ENCODE measurements around the gene MVB12A. TPM values are rescaled to one million over a fixed set of nuclear protein-coding genes. Genes with fewer than 3 reads are reported as not detected.

The MVB12A gene
- polyA plus RNA-seq (2013, experiment 1 of 4), result 57.2 TPM
- 56.2 TPM for polyA plus RNA-seq (2013, experiment 2 of 4)
- polyA plus RNA-seq (2013, experiment 3 of 4), result 47.8 TPM
- 51.8 TPM for polyA plus RNA-seq (2013, experiment 4 of 4)

DNA sequence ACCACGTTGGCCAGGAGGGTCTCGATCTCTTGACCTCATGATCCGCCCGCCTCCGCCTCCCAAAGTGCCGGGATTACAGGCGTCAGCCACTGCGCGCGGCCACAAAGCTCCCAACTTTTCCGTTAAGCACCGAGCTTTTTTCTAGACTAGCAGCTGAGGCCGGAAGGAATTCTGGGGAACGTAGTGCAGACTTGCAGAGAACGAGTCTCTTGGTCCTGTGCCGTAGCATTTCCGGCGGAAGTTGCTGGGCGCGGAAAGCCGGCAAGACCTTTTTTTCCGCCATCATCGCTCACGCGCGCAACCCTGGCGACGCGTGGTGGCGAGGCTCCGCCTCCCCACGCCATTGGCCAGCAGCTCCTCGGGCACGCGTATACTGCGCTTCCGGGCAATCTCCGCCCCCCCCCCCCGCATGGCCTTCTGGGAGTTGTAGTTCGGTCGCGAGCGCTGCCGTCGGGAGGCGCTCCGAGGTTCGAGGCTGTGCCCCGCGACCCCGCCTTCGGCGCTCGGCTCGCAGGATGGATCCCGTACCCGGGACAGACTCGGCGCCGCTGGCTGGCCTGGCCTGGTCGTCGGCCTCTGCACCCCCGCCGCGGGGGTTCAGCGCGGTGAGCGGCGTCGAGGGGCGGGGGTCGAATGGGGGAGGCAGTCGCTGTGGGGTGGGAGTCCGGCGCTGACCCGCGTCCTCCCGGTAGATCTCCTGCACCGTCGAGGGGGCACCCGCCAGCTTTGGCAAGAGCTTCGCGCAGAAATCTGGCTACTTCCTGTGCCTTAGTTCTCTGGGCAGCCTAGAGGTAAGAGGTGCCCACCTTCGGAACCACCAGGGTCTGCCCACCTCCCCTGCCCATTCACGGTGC, at the start of gene MVB12A:
MVB12A (plus strand) TSS at position 427 of the 854 bp plus-strand sequence; CDS start at position 516, 89 bp downstream.
- Histone ChIP-seq H3K36me3 (ENCODE audit: control insufficient read depth, insufficient read depth, low read length) (no peaks in the 10 kb centered on the region), H3K9me3 (ENCODE audit: control insufficient read depth, low read length) (no peaks in the 10 kb centered on the region), H3K4me3 (ENCODE audit: insufficient read depth, low read depth, low read length) (peak within 1 kb of the TSS; percentile 86), H3K27ac (ENCODE audit: insufficient read depth, low read depth, low read length, poor library complexity, severe bottlenecking) (peak within 1 kb of the TSS; percentile 70), H3K4me1 (ENCODE audit: control insufficient read depth, insufficient read depth, low read length) (peaks cover 9% of the 10 kb centered on the region), H3K27me3 (ENCODE audit: control insufficient read depth, insufficient read depth, low read length, poor library complexity, severe bottlenecking) (no peaks in the 10 kb centered on the region)
- 1% methylated on average over 85 of the region's 85 CpGs for WGBS, 2 experiments

DNA sequence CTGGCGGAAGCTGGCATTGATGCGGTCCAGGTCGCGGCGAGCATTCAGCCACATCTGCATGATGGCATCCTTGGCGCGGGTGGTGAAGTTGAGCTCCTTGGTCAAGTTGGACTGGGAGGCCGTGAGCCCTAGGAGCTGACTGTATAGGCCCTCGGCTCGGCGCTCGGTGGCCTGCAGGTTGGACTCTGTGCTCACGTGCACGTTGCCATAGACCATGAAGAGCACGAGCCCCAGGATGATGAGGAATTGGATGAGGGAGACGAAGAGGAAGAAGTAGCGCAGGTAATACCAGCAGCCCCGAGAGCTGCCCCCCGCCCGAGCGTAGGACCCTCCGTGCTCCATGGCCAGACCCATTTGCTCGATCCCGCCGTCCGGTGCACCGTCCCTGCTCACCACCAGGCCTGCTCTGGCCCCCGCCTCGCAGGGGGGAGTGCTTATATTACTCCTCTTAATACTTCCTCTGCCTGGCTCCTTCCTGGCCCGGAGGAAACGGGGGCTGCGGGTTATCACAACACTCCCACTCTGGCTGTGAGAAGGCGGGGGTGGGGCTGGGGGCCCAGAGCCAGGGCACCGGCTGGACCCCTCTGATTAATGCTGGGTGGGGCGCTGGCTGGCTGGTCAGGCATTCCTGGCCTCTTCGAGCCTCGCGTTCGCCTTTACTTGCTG, 42.8 kb upstream of the MVB12A start, which contains the start of gene PLVAP:
PLVAP (minus strand) TSS at position 408 of the 666 bp plus-strand sequence; CDS start at position 354, 54 bp downstream.
- WGBS, 2 experiments, result 92 to 94% methylated on average over 39 of the region's 39 CpGs
- Histone ChIP-seq H3K4me3 (ENCODE audit: insufficient read depth, low read depth, low read length) (no peak within 1 kb of the TSS), H3K36me3 (ENCODE audit: control insufficient read depth, insufficient read depth, low read length) (no peaks in the 10 kb centered on the region)

GRCh38 chr19:17378271-17378670, 41.6 kb upstream of the MVB12A start:
- no peak overlapping the region for H3K4me3 ChIP-seq (ENCODE audit: insufficient read depth, low read depth, low read length)
- no peaks in the 10 kb centered on the region for H3K27me3 ChIP-seq (ENCODE audit: control insufficient read depth, insufficient read depth, low read length, poor library complexity, severe bottlenecking)
- no peaks in the 10 kb centered on the region for H3K9me3 ChIP-seq (ENCODE audit: control insufficient read depth, low read length)
- H3K4me1 ChIP-seq (ENCODE audit: control insufficient read depth, insufficient read depth, low read length), result no peaks in the 10 kb centered on the region
- 80 to 83% methylated on average over 13 of the region's 13 CpGs for WGBS, 2 experiments
- no peaks in the 10 kb centered on the region for H3K36me3 ChIP-seq (ENCODE audit: control insufficient read depth, insufficient read depth, low read length)
- no peak overlapping the region for H3K27ac ChIP-seq (ENCODE audit: insufficient read depth, low read depth, low read length, poor library complexity, severe bottlenecking)

More for the DNA sequence above, 42.8 kb upstream of the MVB12A start, which contains the start of gene PLVAP:
- Histone ChIP-seq H3K4me1 (ENCODE audit: control insufficient read depth, insufficient read depth, low read length) (no peaks in the 10 kb centered on the region), H3K27ac (ENCODE audit: insufficient read depth, low read depth, low read length, poor library complexity, severe bottlenecking) (no peak within 1 kb of the TSS), H3K9me3 (ENCODE audit: control insufficient read depth, low read length) (no peaks in the 10 kb centered on the region), H3K27me3 (ENCODE audit: control insufficient read depth, insufficient read depth, low read length, poor library complexity, severe bottlenecking) (no peaks in the 10 kb centered on the region)

DNA sequence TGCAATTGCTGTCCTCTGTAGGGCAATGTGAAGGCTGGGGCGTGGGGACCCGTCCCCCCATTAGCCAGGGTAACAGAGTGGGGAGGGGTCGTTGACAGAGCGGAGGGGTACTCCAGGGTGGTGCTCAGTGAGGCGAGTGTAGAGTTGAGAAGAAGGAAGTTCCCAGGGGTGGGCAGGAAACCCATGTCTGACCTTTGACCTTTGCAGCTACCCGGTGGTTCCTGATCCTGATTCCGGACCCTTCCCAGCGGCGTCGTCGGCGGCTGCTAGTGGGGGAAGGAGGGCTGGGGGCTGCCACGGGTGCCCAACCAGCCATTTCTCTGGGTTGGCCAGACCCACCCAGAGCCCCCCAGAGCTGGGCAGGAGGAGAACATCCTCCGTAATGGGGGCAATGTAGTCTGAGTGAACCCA, 40.6 kb upstream of the MVB12A start:
- WGBS, 2 experiments, result 35 to 36% methylated on average over 14 of the region's 14 CpGs
- H3K4me1 ChIP-seq (ENCODE audit: control insufficient read depth, insufficient read depth, low read length), result no peaks in the 10 kb centered on the region
- H3K27ac ChIP-seq (ENCODE audit: insufficient read depth, low read depth, low read length, poor library complexity, severe bottlenecking), result no peak overlapping the region
- no peaks in the 10 kb centered on the region for H3K9me3 ChIP-seq (ENCODE audit: control insufficient read depth, low read length)
- H3K4me3 ChIP-seq (ENCODE audit: insufficient read depth, low read depth, low read length), result no peak overlapping the region
- H3K36me3 ChIP-seq (ENCODE audit: control insufficient read depth, insufficient read depth, low read length), result no peaks in the 10 kb centered on the region
- no peaks in the 10 kb centered on the region for H3K27me3 ChIP-seq (ENCODE audit: control insufficient read depth, insufficient read depth, low read length, poor library complexity, severe bottlenecking)

DNA sequence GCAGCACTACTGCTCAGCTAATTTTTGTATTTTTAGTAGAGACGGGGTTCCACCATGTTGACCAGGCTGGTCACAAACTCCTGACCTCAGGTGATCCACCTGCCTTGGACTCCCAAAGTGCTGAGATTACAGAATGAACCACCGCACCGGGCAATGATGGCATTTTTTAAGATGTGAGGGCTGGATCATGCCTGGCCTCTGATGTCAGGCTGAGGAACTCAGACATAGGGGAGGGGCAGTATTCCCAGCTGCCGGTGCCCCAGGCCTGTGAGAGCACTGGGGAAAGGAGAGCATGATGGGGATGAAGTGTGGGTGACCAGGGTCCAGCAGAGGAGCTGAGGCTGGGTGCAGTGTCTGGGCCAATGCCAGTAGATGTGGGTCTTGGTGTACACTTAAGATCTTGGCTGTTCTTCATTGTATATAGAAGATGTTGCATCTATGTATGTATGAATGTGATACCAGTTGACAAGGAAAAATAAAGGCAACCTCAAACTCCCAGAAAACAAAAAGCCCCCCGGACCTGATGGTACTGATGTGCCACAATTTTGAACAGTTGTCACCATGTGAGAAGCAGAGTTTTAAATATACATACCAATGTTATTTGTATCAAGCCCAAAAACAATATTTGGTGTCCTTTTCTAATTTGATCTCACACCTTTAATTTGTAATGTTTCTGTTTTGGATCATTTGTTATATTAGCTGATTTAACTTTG, 39.3 kb upstream of the MVB12A start:
- Histone ChIP-seq H3K4me3 (ENCODE audit: insufficient read depth, low read depth, low read length) (no peak overlapping the region), H3K36me3 (ENCODE audit: control insufficient read depth, insufficient read depth, low read length) (no peaks in the 10 kb centered on the region), H3K27me3 (ENCODE audit: control insufficient read depth, insufficient read depth, low read length, poor library complexity, severe bottlenecking) (no peaks in the 10 kb centered on the region), H3K4me1 (ENCODE audit: control insufficient read depth, insufficient read depth, low read length) (no peaks in the 10 kb centered on the region), H3K27ac (ENCODE audit: insufficient read depth, low read depth, low read length, poor library complexity, severe bottlenecking) (no peak overlapping the region), H3K9me3 (ENCODE audit: control insufficient read depth, low read length) (no peaks in the 10 kb centered on the region)
- WGBS, 2 experiments, result 92 to 97% methylated on average over 4 to 5 of the region's 5 CpGs

DNA sequence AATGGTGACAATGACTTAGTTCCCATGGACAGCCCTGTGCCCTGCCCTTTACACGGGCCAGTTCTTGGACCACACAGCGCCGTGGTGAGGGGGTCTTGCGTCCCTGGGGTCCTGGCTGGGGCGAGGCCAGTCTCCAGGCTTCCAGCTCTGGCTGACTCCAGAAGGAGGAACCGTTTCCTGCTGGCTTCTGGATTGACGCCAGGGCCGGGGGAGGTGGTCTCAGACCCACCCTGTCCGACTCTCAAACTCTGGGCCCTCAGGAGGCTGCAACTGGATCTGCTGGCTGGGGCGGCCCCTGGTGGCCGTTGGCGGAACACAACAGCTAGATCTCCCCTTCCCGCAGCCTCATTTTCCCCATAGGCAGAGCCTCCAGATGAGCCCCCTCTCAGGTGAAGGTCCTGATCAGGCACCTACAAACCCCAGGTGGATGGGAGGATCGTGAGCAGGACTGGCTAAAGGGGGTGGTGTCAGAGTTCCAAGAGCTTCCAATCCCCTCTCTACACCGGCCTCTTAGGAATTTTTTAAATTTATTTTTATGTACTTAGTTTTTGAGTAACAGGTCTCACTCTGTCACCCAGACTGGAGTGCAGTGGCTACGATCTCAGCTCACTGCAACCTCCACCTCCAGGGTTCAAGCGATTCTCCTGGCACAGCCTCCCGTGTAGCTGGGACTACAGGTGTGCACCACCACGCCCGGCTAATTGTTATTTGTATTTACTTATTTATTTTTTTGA, 33.8 kb upstream of the MVB12A start:
- H3K4me3 ChIP-seq (ENCODE audit: insufficient read depth, low read depth, low read length), result no peak overlapping the region
- 44 to 45% methylated on average over 18 to 20 of the region's 20 CpGs for WGBS, 2 experiments

GRCh38 chr19:17389288-17389687, 30.6 kb upstream of the MVB12A start:
- peaks cover 16% of the 10 kb centered on the region for H3K27me3 ChIP-seq (ENCODE audit: control insufficient read depth, insufficient read depth, low read length, poor library complexity, severe bottlenecking)
- no peak overlapping the region for H3K27ac ChIP-seq (ENCODE audit: insufficient read depth, low read depth, low read length, poor library complexity, severe bottlenecking)
- no peaks in the 10 kb centered on the region for H3K36me3 ChIP-seq (ENCODE audit: control insufficient read depth, insufficient read depth, low read length)
- WGBS, 2 experiments, result 90 to 100% methylated on average over 1 of the region's 1 CpG
- no peaks in the 10 kb centered on the region for H3K4me1 ChIP-seq (ENCODE audit: control insufficient read depth, insufficient read depth, low read length)
- no peaks in the 10 kb centered on the region for H3K9me3 ChIP-seq (ENCODE audit: control insufficient read depth, low read length)
- no peak overlapping the region for H3K4me3 ChIP-seq (ENCODE audit: insufficient read depth, low read depth, low read length)

More for the DNA sequence above, 33.8 kb upstream of the MVB12A start:
- Histone ChIP-seq H3K4me1 (ENCODE audit: control insufficient read depth, insufficient read depth, low read length) (no peaks in the 10 kb centered on the region), H3K27me3 (ENCODE audit: control insufficient read depth, insufficient read depth, low read length, poor library complexity, severe bottlenecking) (peaks cover 16% of the 10 kb centered on the region), H3K36me3 (ENCODE audit: control insufficient read depth, insufficient read depth, low read length) (no peaks in the 10 kb centered on the region), H3K27ac (ENCODE audit: insufficient read depth, low read depth, low read length, poor library complexity, severe bottlenecking) (no peak overlapping the region), H3K9me3 (ENCODE audit: control insufficient read depth, low read length) (no peaks in the 10 kb centered on the region)

- Histone ChIP-seq H3K27ac (ENCODE audit: insufficient read depth, low read depth, low read length, poor library complexity, severe bottlenecking) (no peak overlapping the region), H3K36me3 (ENCODE audit: control insufficient read depth, insufficient read depth, low read length) (no peaks in the 10 kb centered on the region), H3K4me3 (ENCODE audit: insufficient read depth, low read depth, low read length) (peak overlapping the region; percentile 39), H3K9me3 (ENCODE audit: control insufficient read depth, low read length) (no peaks in the 10 kb centered on the region), H3K27me3 (ENCODE audit: control insufficient read depth, insufficient read depth, low read length, poor library complexity, severe bottlenecking) (peaks cover 16% of the 10 kb centered on the region), H3K4me1 (ENCODE audit: control insufficient read depth, insufficient read depth, low read length) (no peaks in the 10 kb centered on the region)
- WGBS, 2 experiments, result 7 to 9% methylated on average over 37 of the region's 37 CpGs
Measured at GRCh38 chr19:17389957-17390664, 29.7 kb upstream of the MVB12A start.

Measured in ectodermal cell (in vitro differentiated cells).